ENCODE measurements around the gene CROT.
A peak's percentile ranks its signal among the peaks of the same experiment; 100 is the strongest.

CROT gene

GRCh38 chr7:87416682-87417587 is 71.5 kb downstream of the CROT start:
- DNase-seq, result peak; percentile 52

- DNase-seq, result no peak
These were observed 74.7 kb downstream of the CROT start for GRCh38 chr7:87420173-87420572.

- no peak for DNase-seq
These were observed 78.6 kb downstream of the CROT start for GRCh38 chr7:87424075-87424474.

- DNase-seq, result no peak
These were observed 80.7 kb downstream of the CROT start for GRCh38 chr7:87426160-87426559.

- DNase-seq, result no peak
These were observed 81.8 kb downstream of the CROT start for GRCh38 chr7:87427288-87427687.

- no peak for DNase-seq
These were observed 87.1 kb downstream of the CROT start for GRCh38 chr7:87432536-87432935.

GRCh38 chr7:87435546-87435945 is 90.1 kb downstream of the CROT start:
- no peak for DNase-seq

GRCh38 chr7:87445897-87446296 is 100.4 kb downstream of the CROT start:
- DNase-seq, result no peak

- no peak for DNase-seq
These were observed 101.7 kb downstream of the CROT start for GRCh38 chr7:87447116-87447635.

- DNase-seq, result no peak
These were observed 102.9 kb downstream of the CROT start for GRCh38 chr7:87448388-87448787.

Data from effector CD8-positive, alpha-beta T cell (primary cell).